Mesenchymal stem cell (in vitro differentiated cells and primary cell): ENCODE measurements around the gene TIMP4.

Source experiments
- DNase-seq: peaks from one replicate; pipeline ENCODE4 v3.0.0-alpha.2; 2013
- H2AFZ ChIP-seq: one replicate; pipeline ENCODE4 v1.6.1; 2013; ENCODE audit warnings: low read depth, mild to moderate bottlenecking, control low read depth, inconsistent platforms, low read length, moderate library complexity
- H2AK5ac ChIP-seq: 2 replicates; pipeline ENCODE4 v1.6.1; 2013; ENCODE audit warnings: low read length, moderate library complexity, mild to moderate bottlenecking, inconsistent platforms; ENCODE audit not compliant: severe bottlenecking
- H2BK120ac ChIP-seq: one replicate; pipeline ENCODE4 v1.6.1; 2013; ENCODE audit warnings: low read depth, mild to moderate bottlenecking, inconsistent platforms, low read length, moderate library complexity
- H2BK12ac ChIP-seq, 2 experiments: one replicate each; pipeline ENCODE4 v1.6.1; 2013; ENCODE audit warnings: inconsistent platforms in 2 of 2, low read length in 2 of 2, mild to moderate bottlenecking in 2 of 2, moderate library complexity in 2 of 2, control low read depth in 1 of 2
- H2BK15ac ChIP-seq: one replicate; pipeline ENCODE4 v1.6.1; 2013; ENCODE audit warnings: mild to moderate bottlenecking, low read depth, inconsistent platforms; ENCODE audit not compliant: poor library complexity, severe bottlenecking
- H2BK5ac ChIP-seq: 2 replicates; pipeline ENCODE4 v1.6.1; 2013; ENCODE audit warnings: low read depth, mild to moderate bottlenecking, low read length, control low read depth, inconsistent platforms; ENCODE audit not compliant: poor library complexity, severe bottlenecking
- H3K14ac ChIP-seq, 2 experiments: one replicate each; pipeline ENCODE4 v1.6.1; 2013; ENCODE audit warnings: inconsistent platforms in 2 of 2, low read length in 2 of 2, control low read depth in 1 of 2, mild to moderate bottlenecking in 1 of 2, moderate library complexity in 1 of 2
- H3K18ac ChIP-seq, 2 experiments: one replicate each; pipeline ENCODE4 v1.6.1; 2013; ENCODE audit warnings: inconsistent platforms in 2 of 2, low read length in 2 of 2, control low read depth in 1 of 2, low read depth in 1 of 2, mild to moderate bottlenecking in 1 of 2
- H3K23ac ChIP-seq, 2 experiments: one replicate each; pipeline ENCODE4 v1.6.1; 2013; ENCODE audit warnings: inconsistent platforms in 2 of 2, low read length in 2 of 2, mild to moderate bottlenecking in 2 of 2, moderate library complexity in 2 of 2, control low read depth in 1 of 2
- H3K27ac ChIP-seq: 2 replicates; pipeline ENCODE4 v1.5.1; 2013; ENCODE audit warnings: mild to moderate bottlenecking, moderate library complexity, low read length, control low read depth, inconsistent platforms; ENCODE audit not compliant: poor library complexity, severe bottlenecking
- H3K27me3 ChIP-seq, 2 experiments: 2 replicates each; pipeline versions ENCODE4 v1.6.1 to v1.7.0; 2013; ENCODE audit warnings: low read length in 2 of 2, mild to moderate bottlenecking in 2 of 2, moderate library complexity in 2 of 2, control low read depth in 1 of 2, inconsistent platforms in 1 of 2; ENCODE audit not compliant: control insufficient read depth in 1 of 2, insufficient read depth in 1 of 2
- H3K36me3 ChIP-seq, 2 experiments: 2 replicates each; pipeline versions ENCODE4 v1.6.1 to v1.7.0; 2013; ENCODE audit warnings: low read length in 2 of 2, control low read depth in 1 of 2, inconsistent platforms in 1 of 2, low read depth in 1 of 2, mild to moderate bottlenecking in 1 of 2; ENCODE audit not compliant: insufficient read depth in 2 of 2, control insufficient read depth in 1 of 2
- H3K4ac ChIP-seq, 2 experiments: one replicate each; pipeline ENCODE4 v1.6.1; 2013; ENCODE audit warnings: inconsistent platforms in 2 of 2, low read length in 2 of 2, mild to moderate bottlenecking in 2 of 2, moderate library complexity in 2 of 2, control low read depth in 1 of 2, low read depth in 1 of 2
- H3K4me1 ChIP-seq: 2 replicates; pipeline ENCODE4 v1.6.1; 2013; ENCODE audit warnings: low read depth, low read length, control low read depth; ENCODE audit not compliant: control insufficient read depth, insufficient read depth
- H3K4me2 ChIP-seq: 2 replicates; pipeline ENCODE4 v1.6.1; 2013; ENCODE audit warnings: low read length, mild to moderate bottlenecking, inconsistent platforms; ENCODE audit not compliant: poor library complexity, severe bottlenecking
- H3K4me3 ChIP-seq, 2 experiments: 2 replicates each; pipeline versions ENCODE4 v1.5.1 to v1.7.0; 2013; ENCODE audit warnings: low read length in 2 of 2, mild to moderate bottlenecking in 2 of 2, control low read depth in 1 of 2, low read depth in 1 of 2; ENCODE audit not compliant: insufficient read depth in 1 of 2
- H3K79me1 ChIP-seq: replicated peaks from 2 replicates; pipeline ENCODE4 v1.6.1; 2013; ENCODE audit warnings: mild to moderate bottlenecking, control low read depth, low read length, inconsistent platforms; ENCODE audit not compliant: poor library complexity, severe bottlenecking
- H3K9ac ChIP-seq: 2 replicates; pipeline ENCODE4 v1.7.0; 2013; ENCODE audit warnings: mild to moderate bottlenecking, low read length, moderate library complexity
- H3K9me3 ChIP-seq: 2 replicates; pipeline ENCODE4 v1.7.0; 2013; ENCODE audit warnings: mild to moderate bottlenecking, low read length; ENCODE audit not compliant: control insufficient read depth
- H4K8ac ChIP-seq: one replicate; pipeline ENCODE4 v1.6.1; 2013; ENCODE audit warnings: inconsistent platforms, mild to moderate bottlenecking, low read length, moderate library complexity
- H4K91ac ChIP-seq: one replicate; pipeline ENCODE4 v1.6.1; 2013; ENCODE audit warnings: mild to moderate bottlenecking, low read length, inconsistent platforms
- WGBS: methylation state at CpG from one replicate; pipeline ENCODE4 v1.1.7; 2013; ENCODE audit warnings: mixed read lengths; 5-methylcytosine and 5-hydroxymethylcytosine counted together

TIMP4 gene

DNA sequence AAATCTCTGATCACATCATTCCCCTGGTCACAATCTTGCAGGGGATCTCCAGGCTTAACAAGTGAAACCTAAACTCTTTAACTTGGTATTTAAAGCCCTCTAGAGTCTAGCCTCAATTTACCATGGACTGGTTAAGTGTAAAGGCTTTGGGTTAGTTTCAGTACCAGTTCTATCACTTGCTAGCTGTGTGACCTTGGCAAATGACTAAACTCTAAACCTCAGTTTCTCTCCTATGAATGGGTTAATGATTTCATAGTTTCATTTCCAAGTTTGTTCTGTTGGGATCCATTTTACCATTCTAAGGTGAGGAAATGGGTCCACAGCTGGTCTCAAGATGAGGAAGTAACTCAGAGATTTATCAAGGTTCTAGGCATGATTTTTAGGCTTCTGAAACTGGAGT is 38.8 kb upstream of the TIMP4 start:
- no peak overlapping the region for H3K4me3 ChIP-seq
- no peak overlapping the region for H3K9ac ChIP-seq
- no peak overlapping the region for H2AFZ ChIP-seq
- H3K18ac ChIP-seq, result no peak overlapping the region
- no peak for DNase-seq
- peaks cover 8% of the 10 kb centered on the region for H3K4me1 ChIP-seq
- no peak overlapping the region for H4K91ac ChIP-seq
- H3K27ac ChIP-seq, result no peak overlapping the region
- H3K4ac ChIP-seq, result no peak overlapping the region
- H2BK5ac ChIP-seq, result no peak overlapping the region
- H3K9me3 ChIP-seq, result no peaks in the 10 kb centered on the region
- no peak overlapping the region for H2BK15ac ChIP-seq
- peak overlapping the region; percentile 19 for H2AK5ac ChIP-seq
- H3K79me1 ChIP-seq, result no peaks in the 10 kb centered on the region
- no peak overlapping the region for H3K23ac ChIP-seq
- H3K27me3 ChIP-seq, result no peaks in the 10 kb centered on the region
- H4K8ac ChIP-seq, result no peak overlapping the region
- no peak overlapping the region for H3K4me2 ChIP-seq
- no peak overlapping the region for H3K14ac ChIP-seq
- no peak overlapping the region for H2BK120ac ChIP-seq
- no peaks in the 10 kb centered on the region for H3K36me3 ChIP-seq
- H2BK12ac ChIP-seq, result no peak overlapping the region

DNA sequence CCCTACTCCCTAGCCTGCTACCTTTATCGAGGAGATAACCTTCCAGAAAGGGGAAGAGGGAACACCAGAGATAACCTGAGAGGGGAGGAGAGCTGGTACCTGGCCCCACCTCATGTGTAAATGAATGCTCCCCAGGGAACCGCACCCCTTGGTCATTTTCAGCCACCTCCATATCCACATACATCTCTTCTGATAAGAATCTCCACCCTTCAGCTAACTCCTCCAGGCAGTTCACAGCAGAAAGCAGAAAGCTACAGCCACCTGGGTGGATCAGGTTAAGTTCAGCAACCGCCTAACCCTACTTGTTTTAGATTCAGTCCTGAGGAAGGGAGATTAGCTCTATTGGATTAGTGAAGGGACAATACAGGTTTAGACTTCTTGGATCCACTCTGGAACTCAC is 38.0 kb upstream of the TIMP4 start:
- Histone ChIP-seq H3K27me3 (no peaks in the 10 kb centered on the region), H3K4ac (peak overlapping the region in 1 of 2 experiments; percentile 13), H3K18ac (no peak overlapping the region), H2BK120ac (no peak overlapping the region), H3K4me2 (no peak overlapping the region), H3K4me1 (peaks cover 8% of the 10 kb centered on the region), H2BK15ac (no peak overlapping the region), H3K79me1 (no peaks in the 10 kb centered on the region), H3K9me3 (no peaks in the 10 kb centered on the region), H2AK5ac (peak overlapping the region; percentile 87), H3K9ac (no peak overlapping the region), H4K8ac (peak overlapping the region; percentile 12), H2BK5ac (no peak overlapping the region), H4K91ac (peak overlapping the region; percentile 10), H3K23ac (no peak overlapping the region), H3K36me3 (no peaks in the 10 kb centered on the region), H3K14ac (no peak overlapping the region), H3K27ac (no peak overlapping the region), H2BK12ac (peak overlapping the region; percentile 59 to 79), H3K4me3 (no peak overlapping the region), H2AFZ (no peak overlapping the region)
- WGBS, result 94% methylated on average over 3 of the region's 3 CpGs
- no peak for DNase-seq

DNA sequence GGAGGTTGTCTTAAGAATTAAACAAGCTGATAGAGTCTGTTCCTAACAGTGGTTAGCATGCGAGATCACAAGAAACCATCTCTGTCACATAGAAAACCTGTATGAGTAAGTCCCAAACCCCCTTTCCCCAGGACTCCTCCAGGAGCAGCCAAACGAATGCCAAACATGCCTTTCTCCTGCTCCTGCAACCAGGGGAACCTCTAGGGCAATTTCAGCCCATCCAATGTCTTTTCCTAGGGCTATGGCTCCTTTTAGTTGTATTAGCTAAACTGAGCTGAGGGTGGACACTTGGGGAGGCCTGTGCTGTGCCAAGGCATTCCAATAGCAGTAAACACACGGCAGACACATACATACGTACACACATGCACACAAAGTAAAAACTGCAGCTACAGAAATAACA is 36.5 kb upstream of the TIMP4 start:
- Histone ChIP-seq H3K9me3 (no peaks in the 10 kb centered on the region), H4K91ac (peak overlapping the region; percentile 71), H2BK15ac (peak overlapping the region; percentile 89), H2AK5ac (peak overlapping the region; percentile 74), H3K4me1 (peaks cover 6% of the 10 kb centered on the region), H3K14ac (no peak overlapping the region), H3K4me2 (no peak overlapping the region), H3K36me3 (no peaks in the 10 kb centered on the region), H3K9ac (peak overlapping the region; percentile 47), H3K27me3 (no peaks in the 10 kb centered on the region), H3K4ac (no peak overlapping the region), H3K4me3 (no peak overlapping the region), H2BK120ac (no peak overlapping the region), H2BK5ac (no peak overlapping the region), H3K79me1 (no peaks in the 10 kb centered on the region), H4K8ac (peak overlapping the region; percentile 56), H3K18ac (peak overlapping the region; percentile 40 to 85), H3K23ac (no peak overlapping the region), H2AFZ (no peak overlapping the region), H2BK12ac (peak overlapping the region; percentile 87 to 90), H3K27ac (peak overlapping the region; percentile 21)
- DNase-seq, result no peak
- 74% methylated on average over 4 of the region's 4 CpGs for WGBS

DNA sequence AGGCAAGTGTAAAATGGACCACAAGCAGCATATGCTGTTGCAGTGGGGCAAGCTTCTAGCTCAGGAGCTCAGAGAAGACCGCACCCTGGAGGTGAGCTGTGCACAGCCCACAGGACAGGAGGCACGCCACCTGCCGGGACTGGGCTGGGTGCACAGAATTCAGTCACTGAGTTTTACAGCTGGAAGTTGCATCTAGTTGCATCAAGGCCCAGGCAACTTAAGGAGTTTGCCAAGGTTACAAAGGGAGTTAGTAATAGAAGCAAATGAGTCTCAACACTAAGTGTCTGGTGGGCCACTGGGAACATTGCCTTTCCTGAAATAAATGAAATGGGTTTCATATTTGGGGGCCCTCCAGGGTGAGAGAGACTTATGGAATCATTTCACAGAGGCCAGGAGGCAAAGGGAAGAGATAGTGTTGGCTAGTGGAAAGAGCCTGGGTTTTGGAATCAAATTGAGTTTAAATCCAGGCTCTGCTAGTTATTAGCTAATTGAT is 36.0 kb upstream of the TIMP4 start:
- H3K27me3 ChIP-seq, result no peaks in the 10 kb centered on the region
- peak overlapping the region in 1 of 2 experiments; percentile 35 for H3K14ac ChIP-seq
- no peak overlapping the region for H3K23ac ChIP-seq
- H4K91ac ChIP-seq, result peak overlapping the region; percentile 97
- H2BK120ac ChIP-seq, result peak overlapping the region; percentile 71
- peak overlapping the region; percentile 83 for H4K8ac ChIP-seq
- no peak overlapping the region for H2AFZ ChIP-seq
- peak overlapping the region; percentile 78 for H2BK15ac ChIP-seq
- no peaks in the 10 kb centered on the region for H3K79me1 ChIP-seq
- H3K36me3 ChIP-seq, result no peaks in the 10 kb centered on the region
- no peak overlapping the region for H3K4me2 ChIP-seq
- peak overlapping the region; percentile 63 to 81 for H3K18ac ChIP-seq
- H3K4me3 ChIP-seq, result peak overlapping the region in 1 of 2 experiments; percentile 22
- H3K4me1 ChIP-seq, result peaks cover 6% of the 10 kb centered on the region
- H2BK12ac ChIP-seq, result peak overlapping the region; percentile 82 to 93
- peak overlapping the region; percentile 57 to 61 for H3K4ac ChIP-seq
- no peaks in the 10 kb centered on the region for H3K9me3 ChIP-seq
- 96% methylated on average over 3 of the region's 3 CpGs for WGBS
- H3K9ac ChIP-seq, result peak overlapping the region; percentile 47
- H2BK5ac ChIP-seq, result no peak overlapping the region
- H2AK5ac ChIP-seq, result peak overlapping the region; percentile 71
- peak; percentile 39 for DNase-seq
- H3K27ac ChIP-seq, result peak overlapping the region; percentile 92
